OCI-LY1 (cell line): ENCODE measurements around the gene FLYWCH1.

ENCODE experiments used
- CTCF ChIP-seq: fragments of 200-600 bp; sonication (generic), shearing (Covaris generic); IDR thresholded peaks from 2 replicates; pipeline ENCODE4 v1.5.1; 2017; ENCODE audit warnings: mild to moderate bottlenecking, antibody characterized with exemption, low read length, moderate library complexity, mixed read lengths
- EZH2 ChIP-seq: fragments of 200-600 bp; sonication (generic), shearing (Covaris generic); IDR thresholded peaks from 2 replicates; pipeline ENCODE4 v1.8.0; 2017; ENCODE audit warnings: borderline replicate concordance, mixed run types, mild to moderate bottlenecking, antibody characterized with exemption, low read length, moderate library complexity, mixed read lengths

DNA sequence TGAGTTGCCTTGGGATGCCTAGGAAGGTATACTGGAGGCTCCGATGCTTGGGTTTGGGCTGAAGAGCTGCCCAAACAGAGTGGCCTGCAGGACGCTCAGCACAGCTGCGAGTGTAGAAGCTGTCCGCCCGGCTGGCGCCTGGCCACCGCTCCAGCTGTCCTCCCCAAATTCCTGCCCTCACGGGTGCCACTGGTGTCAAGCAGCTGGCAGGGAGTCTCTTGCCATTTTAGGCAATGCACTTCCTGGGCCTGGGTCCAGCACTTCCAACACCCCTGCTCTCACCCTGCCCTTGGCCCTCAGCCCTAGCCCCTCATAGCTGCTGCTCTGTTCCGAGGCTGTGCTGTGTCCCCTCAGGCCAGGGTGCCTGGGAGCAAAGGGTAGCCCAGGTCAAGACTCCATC, 73.7 kb downstream of the FLYWCH1 start:
- TF ChIP-seq CTCF, result no peak
- no peak for TF ChIP-seq EZH2
